NCI-H187 treated with DMSO at 0.1 percent for 48 hours (cell line): Measurements from ENCODE around the gene SH3BP5.

Experiments used
- DNase-seq: peaks from one replicate; lab custom pipeline; 2025; lab: John Stamatoyannopoulos, UW

SH3BP5 gene

GRCh38 chr3:15347063-15347736 lies 14.8 kb upstream of the SH3BP5 start:
- DNase-seq = no peak

- no peak for DNase-seq
These were observed 14.1 kb upstream of the SH3BP5 start for GRCh38 chr3:15346516-15346915.

- no peak for DNase-seq
These were observed 13.3 kb upstream of the SH3BP5 start for GRCh38 chr3:15345608-15346137.

GRCh38 chr3:15345066-15345607 lies 12.8 kb upstream of the SH3BP5 start:
- peak; percentile 11 for DNase-seq

- DNase-seq = no peak
These were observed 10.6 kb upstream of the SH3BP5 start for GRCh38 chr3:15342945-15343344.

- DNase-seq = no peak
These were observed 9.9 kb upstream of the SH3BP5 start for GRCh38 chr3:15342246-15342645.

- no peak for DNase-seq
These were observed 8.8 kb upstream of the SH3BP5 start for GRCh38 chr3:15341030-15341726.

- no peak for DNase-seq
These were observed 7.4 kb upstream of the SH3BP5 start for GRCh38 chr3:15339786-15340215.

- no peak for DNase-seq
These were observed 6.6 kb upstream of the SH3BP5 start for GRCh38 chr3:15339001-15339400.

- no peak for DNase-seq
These were observed 5.6 kb upstream of the SH3BP5 start for GRCh38 chr3:15337963-15338362.

- no peak for DNase-seq
These were observed 3.7 kb upstream of the SH3BP5 start for GRCh38 chr3:15336057-15336456.

- DNase-seq = no peak
These were observed 1.5 kb upstream of the SH3BP5 start for GRCh38 chr3:15333956-15334263.

- no peak for DNase-seq
These were observed 941 bp upstream of the SH3BP5 start for GRCh38 chr3:15333099-15333955.

- DNase-seq = no peak
These were observed 581 bp downstream of the SH3BP5 start for GRCh38 chr3:15331606-15332404.

GRCh38 chr3:15331072-15331605 lies 1.2 kb downstream of the SH3BP5 start:
- no peak for DNase-seq

GRCh38 chr3:15330031-15330596 lies 2.3 kb downstream of the SH3BP5 start:
- no peak for DNase-seq

- DNase-seq = no peak
These were observed 3.1 kb downstream of the SH3BP5 start for GRCh38 chr3:15329046-15330005.

GRCh38 chr3:15327941-15328340 lies 4.4 kb downstream of the SH3BP5 start:
- peak; percentile 27 for DNase-seq

- DNase-seq = no peak
These were observed 5.7 kb downstream of the SH3BP5 start for GRCh38 chr3:15326673-15327072.

GRCh38 chr3:15326037-15326436 lies 6.3 kb downstream of the SH3BP5 start:
- DNase-seq = no peak
